K562 (cell line): ENCODE data around the gene MTA1. TPM values are rescaled to one million over a fixed set of nuclear protein-coding genes. Genes with fewer than 3 reads are reported as not detected.
A peak's percentile ranks its signal among the peaks of the same experiment; 100 is the strongest.

Experiments
- ATAC-seq: fragments of 200-7000 bp; cut with Tn5 transposase; 3 replicates; pipeline ENCODE4 v1.9.1; 2020; ENCODE audit warnings: moderate library complexity
- BruUV-seq: library from RNA; stranded (reverse); fragments of 400-500 nt; replicated peaks from 2 replicates; lab custom pipeline; 2021; lab: Mats Ljungman, UMichigan
- CTCF ChIA-PET: fragments of 300-600 bp; formaldehyde crosslinking; extraction: SDS; loops from one replicate; lab custom pipeline; 2021; ENCODE audit warnings: low intra/inter-chr PET ratio; lab: Yijun Ruan, JAX
- POLR2A ChIA-PET: fragments of 300-600, 350-650 bp; sonication (Branson Sonifier 250); formaldehyde crosslinking; extraction: SDS; loops from one replicate; lab custom pipeline; 2021; ENCODE audit warnings: antibody characterized with exemption, inconsistent platforms; lab: Yijun Ruan, JAX
- DNase-seq, 4 experiments: peaks; one replicate each; pipeline versions ENCODE4 v3.0.0 to v3.0.0-alpha.2; 2011 to 2018; ENCODE audit warnings: low spot score in 3 of 4, mixed read lengths in 3 of 4; ENCODE audit errors: extremely low read depth in 1 of 4
- FAIRE-seq: peaks from 2 replicates; lab custom pipeline; 2011; peaks lifted over from hg19 to GRCh38; lab: Jason Lieb, UNC
- H2AFZ ChIP-seq: 2 replicates; pipeline ENCODE4 v1.6.0; 2011; ENCODE audit warnings: low read depth, low read length, control low read depth, inconsistent platforms
- H3K27ac ChIP-seq: fragments of 200-600 bp; 3 replicates; pipeline ENCODE4 v1.8.0; 2011; ENCODE audit warnings: low read depth, mild to moderate bottlenecking, control low read depth, inconsistent platforms, low read length, moderate library complexity, mixed read lengths; ENCODE audit errors: extremely low read depth
- H3K27me3 ChIP-seq, 2 experiments: fragments of 300-600 bp in 1 of 2; 2 replicates in 1 of 2; 3 replicates in 1 of 2; pipeline versions ENCODE4 v1.6.0 to v1.8.0; 2011; ENCODE audit warnings: inconsistent platforms in 2 of 2, low read length in 2 of 2, mild to moderate bottlenecking in 1 of 2, mixed read lengths in 1 of 2, moderate library complexity in 1 of 2; ENCODE audit not compliant: control insufficient read depth in 2 of 2, insufficient read depth in 2 of 2
- H3K36me3 ChIP-seq: fragments of 300-600 bp; 3 replicates; pipeline ENCODE4 v1.8.0; 2011; ENCODE audit warnings: mild to moderate bottlenecking, low read length, inconsistent platforms; ENCODE audit not compliant: control insufficient read depth, insufficient read depth
- H3K4me1 ChIP-seq, 2 experiments: fragments of 200-600 bp in 1 of 2; replicated peaks in 1 of 2; 2 replicates in 1 of 2; 3 replicates in 1 of 2; pipeline versions ENCODE4 v1.5.1 to v1.8.0; 2011; ENCODE audit warnings: inconsistent platforms in 2 of 2, low read length in 2 of 2, mild to moderate bottlenecking in 1 of 2, mixed read lengths in 1 of 2, moderate library complexity in 1 of 2; ENCODE audit not compliant: control insufficient read depth in 2 of 2, insufficient read depth in 2 of 2
- H3K4me2 ChIP-seq: 2 replicates; pipeline ENCODE4 v1.6.1; 2011; ENCODE audit warnings: low read length, control low read depth, inconsistent platforms, mixed read lengths; ENCODE audit not compliant: insufficient read depth
- H3K4me3 ChIP-seq: fragments of 200-600 bp; sonication (generic), shearing (Covaris generic); 2 replicates; pipeline ENCODE4 v1.5.1; 2016; ENCODE audit warnings: control low read depth, inconsistent platforms
- H3K79me2 ChIP-seq: fragments of 200-600 bp; 3 replicates; pipeline ENCODE4 v1.8.0; 2011; ENCODE audit warnings: low read length, inconsistent platforms; ENCODE audit not compliant: control insufficient read depth, insufficient read depth
- H3K9ac ChIP-seq, 2 experiments: 2 replicates each; pipeline versions ENCODE4 v1.6.0 to v1.6.1; 2011; ENCODE audit warnings: low read depth in 2 of 2, low read length in 2 of 2, control low read depth in 1 of 2, inconsistent platforms in 1 of 2, mild to moderate bottlenecking in 1 of 2, mixed read lengths in 1 of 2; ENCODE audit not compliant: insufficient read depth in 1 of 2
- H3K9me1 ChIP-seq: one replicate; pipeline ENCODE4 v1.6.0; 2011; ENCODE audit warnings: inconsistent platforms, mild to moderate bottlenecking, low read length, moderate library complexity; ENCODE audit not compliant: control insufficient read depth, insufficient read depth
- H3K9me3 ChIP-seq: replicated peaks from 2 replicates; pipeline ENCODE4 v1.5.1; 2011; ENCODE audit warnings: low read depth, low read length, inconsistent platforms; ENCODE audit not compliant: control insufficient read depth, insufficient read depth
- H4K20me1 ChIP-seq: replicated peaks from 2 replicates; pipeline ENCODE4 v1.6.1; 2011; ENCODE audit warnings: low read length, inconsistent platforms, mixed read lengths; ENCODE audit not compliant: control insufficient read depth, insufficient read depth
- ARID4B ChIP-seq: sonication (generic); formaldehyde crosslinking; IDR thresholded peaks from 2 replicates; pipeline ENCODE4 v1.8.0; 2022; ENCODE audit warnings: mild to moderate bottlenecking, missing genetic modification reagents
- MAX ChIP-seq: sonication (generic); formaldehyde crosslinking; IDR thresholded peaks from 2 replicates; pipeline ENCODE4 v1.9.0; 2022; ENCODE audit warnings: mild to moderate bottlenecking, missing genetic modification reagents
- NBN ChIP-seq: fragments of 450-650 bp; IDR thresholded peaks from 2 replicates; pipeline ENCODE4 v1.6.1; 2016; ENCODE audit warnings: low read depth, mild to moderate bottlenecking
- NFXL1 ChIP-seq: fragments of 450-650 bp; formaldehyde crosslinking; IDR thresholded peaks from 2 replicates; pipeline ENCODE4 v1.4.0; 2021; ENCODE audit warnings: mild to moderate bottlenecking
- TAF9B ChIP-seq: fragments of 450-650 bp; IDR thresholded peaks from 2 replicates; pipeline ENCODE4 v1.6.1; 2018; ENCODE audit warnings: mild to moderate bottlenecking; ENCODE audit not compliant: partially characterized antibody
- WGBS: fragments of 100-300 bp; shearing (Covaris generic); methylation state at CpG from one replicate; pipeline ENCODE4 v1.1.6; 2016; ENCODE audit warnings: low coverage, mixed read lengths; ENCODE audit not compliant: insufficient coverage; ENCODE audit errors: missing lambda C conversion rate; 5-methylcytosine and 5-hydroxymethylcytosine counted together
- in situ Hi-C: fragments of 300-500 bp; cut with MboI; formaldehyde crosslinking; loops from 4 replicates; pipeline ENCODE4 v1.15.0; 2018; ENCODE audit warnings: inconsistent platforms, mixed read lengths
- intact Hi-C: fragments of 100-400 bp; cut with micrococcal nuclease; formaldehyde crosslinking; loops from 2 replicates; pipeline ENCODE4 v1.14.2; 2022
- polyA plus RNA-seq, 8 experiments: library from polyadenylated mRNA; depleted of rRNA in 4 of 8; stranded (reverse) in 5 of 8; unstranded in 3 of 8; fragments of >200 nt; fragmentation: Nextera tagmentation in 2 of 8; fragmentation: Illumina TruSeq in 1 of 8; extraction: Ambion mirVana in 2 of 8; extraction: Trizol in 1 of 8; gene quantifications; 2 replicates each; pipeline versions ENCODE4 v1.2.1 to v1.2.3, GENCODE V29; 2011 to 2014; ENCODE audit warnings: inconsistent platforms in 1 of 8, missing spikeins in 1 of 8
- total RNA-seq, 7 experiments: library from RNA; depleted of rRNA in 6 of 7; stranded (reverse); fragments of >200 nt in 6 of 7; fragmentation: Illumina TruSeq in 2 of 7; extraction: Trizol in 2 of 7; gene quantifications; 2 replicates each; pipeline versions ENCODE4 v1.2.1 to v1.2.3, GENCODE V29; 2011 to 2021; ENCODE audit warnings: low replicate concordance in 1 of 7

The MTA1 gene
- total and polyA plus RNA-seq, 9 of the 15 experiments (the other 6 are each of a cell fraction or from before 2014, with no cell fraction given), result 0.13 to 118 (median 32.3) TPM

GRCh38 chr14:105489542-105490266 is 70.1 kb downstream of the MTA1 start:
- peak overlapping the region; percentile 69 to 94 for H3K9ac ChIP-seq
- in situ Hi-C loops (loop anchor here (5.0 kb wide), 1 partner anchor 117 kb away; no protein-coding TSS in a partner anchor), intact Hi-C loops (loop anchor here (2.0 to 5.0 kb wide), 3 partner anchors 42 to 189 kb away; partner anchors contain the start of gene BRF1)
- POLR2A ChIA-PET, result interaction anchor here (1.9 kb wide), 1 partner anchor 8 kb away, joined by 12 read pairs; no protein-coding TSS in a partner anchor
- H4K20me1 ChIP-seq, result peaks cover 6% of the 10 kb centered on the region
- H3K9me1 ChIP-seq, result no peaks in the 10 kb centered on the region
- no TSS peak for BruUV-seq
- FAIRE-seq (peak; percentile 87), DNase-seq (peak; percentile 63 to 87 (median 64)), ATAC-seq (peak; percentile 53)
- peak overlapping the region; percentile 78 for H3K4me2 ChIP-seq
- peak overlapping the region; percentile 80 for H3K27ac ChIP-seq
- peaks cover 2% of the 10 kb centered on the region; the same call in 1 of the 3 replicates for H3K36me3 ChIP-seq
- CTCF ChIA-PET, result interaction anchor here (0.7 to 2.0 kb wide), 3 partner anchors 8 to 119 kb away, joined by 3 to 16 read pairs (median 4); no protein-coding TSS in a partner anchor
- H3K4me1 ChIP-seq, result peaks cover 6 to 87% of the 10 kb centered on the region in 2 experiments
- peaks cover 5% of the 10 kb centered on the region; the same call in 2 of the 3 replicates for H3K79me2 ChIP-seq
- H2AFZ ChIP-seq, result peak overlapping the region; percentile 87
- WGBS, result 4% methylated on average over 12 of the region's 44 CpGs
- peak overlapping the region; percentile 61 for H3K4me3 ChIP-seq
- no peaks in the 10 kb centered on the region for H3K9me3 ChIP-seq
- no peaks in the 10 kb centered on the region for H3K27me3 ChIP-seq
- TF ChIP-seq TAF9B (no peak), ARID4B (CRISPR knock-in tag) (peak; percentile 23), NFXL1 (no peak), MAX (peak; percentile 39; the same call in 1 of the 2 replicates), NBN (0 out of 2 replicates have a peak, but pooled peaks have one; percentile 61)
